Measurements from ENCODE around the gene SCYGR2.

SCYGR2 gene

GRCh38 chr2:227629435-227629834 lies 30.7 kb downstream of the SCYGR2 start:
- H3K4me3 ChIP-seq (ENCODE audit: low read length) = no peak overlapping the region
- no peak for DNase-seq (ENCODE audit: low read depth)
- TF ChIP-seq CTCF (IDR thresholded peaks at IDR 0.05; ENCODE audit: insufficient read depth, low read depth, low read length, missing control alignments) = no peak

- DNase-seq (ENCODE audit: low read depth) = no peak
- no peak overlapping the region for H3K4me3 ChIP-seq (ENCODE audit: low read length)
- no peak for TF ChIP-seq CTCF (IDR thresholded peaks at IDR 0.05; ENCODE audit: insufficient read depth, low read depth, low read length, missing control alignments)
Observed at GRCh38 chr2:227630322-227630721, 31.6 kb downstream of the SCYGR2 start.

- no peak for DNase-seq (ENCODE audit: low read depth)
- TF ChIP-seq CTCF (IDR thresholded peaks at IDR 0.05; ENCODE audit: insufficient read depth, low read depth, low read length, missing control alignments) = no peak
- no peak overlapping the region for H3K4me3 ChIP-seq (ENCODE audit: low read length)
Observed at GRCh38 chr2:227632827-227633226, 34.1 kb downstream of the SCYGR2 start.

- no peak for TF ChIP-seq CTCF (IDR thresholded peaks at IDR 0.05; ENCODE audit: insufficient read depth, low read depth, low read length, missing control alignments)
- DNase-seq (ENCODE audit: low read depth) = no peak
Observed at GRCh38 chr2:227634201-227634600, 35.5 kb downstream of the SCYGR2 start.

GRCh38 chr2:227642656-227643055 lies 44.0 kb downstream of the SCYGR2 start:
- DNase-seq (ENCODE audit: low read depth) = no peak
- H3K4me3 ChIP-seq (ENCODE audit: low read length) = no peak overlapping the region
- TF ChIP-seq CTCF (IDR thresholded peaks at IDR 0.05; ENCODE audit: insufficient read depth, low read depth, low read length, missing control alignments) = no peak

More at GRCh38 chr2:227634201-227634600, 35.5 kb downstream of the SCYGR2 start:
- H3K4me3 ChIP-seq (ENCODE audit: low read length) = no peak overlapping the region

- no peak overlapping the region for H3K4me3 ChIP-seq (ENCODE audit: low read length)
- no peak for DNase-seq (ENCODE audit: low read depth)
- no peak for TF ChIP-seq CTCF (IDR thresholded peaks at IDR 0.05; ENCODE audit: insufficient read depth, low read depth, low read length, missing control alignments)
Observed at GRCh38 chr2:227643990-227644551, 45.4 kb downstream of the SCYGR2 start.
